Lung microvascular endothelial cell (primary cell): ENCODE measurements around the gene NPY1R. TPM values are rescaled to one million over a fixed set of nuclear protein-coding genes. Genes with fewer than 3 reads are reported as not detected.

ENCODE experiments used
- DNase-seq, 2 donors: peaks; one replicate each; pipeline versions ENCODE4 v3.0.0 to v3.0.0-alpha.2; 2010; ENCODE audit warnings: low read depth in 2 of 2
- total RNA-seq: library from RNA; depleted of rRNA; stranded (reverse); fragments of >200 nt; gene quantifications from 2 replicates; pipeline ENCODE4 v1.2.1, GENCODE V29; 2014

NPY1R gene
- total RNA-seq, 1 donor from 2014 or later = under 0.01 TPM

DNA sequence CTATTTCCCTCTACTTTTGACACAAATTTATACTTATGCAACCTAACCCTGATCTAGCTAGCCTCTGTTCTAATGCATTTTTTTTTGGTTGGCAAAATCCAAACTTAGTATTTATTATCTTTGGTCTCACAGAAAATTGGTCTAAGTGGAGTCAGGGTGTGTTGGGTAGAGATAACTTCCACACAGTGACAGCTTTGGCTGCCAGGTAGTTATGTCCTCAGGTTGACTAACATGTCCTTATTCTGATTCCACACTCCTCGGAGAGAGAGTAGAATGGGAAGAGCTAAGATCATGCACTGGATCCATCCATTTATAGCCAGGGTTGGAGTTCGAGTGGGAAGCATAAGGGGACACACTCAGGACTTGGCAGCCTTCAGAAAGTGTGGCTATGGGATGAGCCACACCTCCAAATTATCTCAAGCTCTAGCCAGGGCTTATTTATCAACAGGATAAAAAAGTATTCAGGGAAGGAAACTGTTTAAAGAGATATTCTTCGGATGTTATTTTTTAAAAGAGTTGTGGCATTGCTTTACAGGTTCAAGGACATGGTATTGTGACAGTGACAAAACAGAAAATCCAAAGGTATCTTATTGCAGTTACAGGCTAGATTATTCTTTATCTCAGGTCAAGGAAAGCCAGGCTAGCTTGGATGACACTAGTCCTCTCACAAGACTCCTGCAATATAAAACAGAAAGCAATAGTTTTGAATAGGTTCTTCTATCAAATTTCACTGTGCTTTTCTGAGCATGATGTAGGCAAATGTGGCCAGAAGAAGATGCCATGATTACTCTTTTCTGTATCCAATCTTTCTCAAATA, 51.5 kb downstream of the NPY1R start:
- no peak for DNase-seq

GRCh38 chr4:163279713-163280112, 52.7 kb downstream of the NPY1R start:
- no peak for DNase-seq

DNA sequence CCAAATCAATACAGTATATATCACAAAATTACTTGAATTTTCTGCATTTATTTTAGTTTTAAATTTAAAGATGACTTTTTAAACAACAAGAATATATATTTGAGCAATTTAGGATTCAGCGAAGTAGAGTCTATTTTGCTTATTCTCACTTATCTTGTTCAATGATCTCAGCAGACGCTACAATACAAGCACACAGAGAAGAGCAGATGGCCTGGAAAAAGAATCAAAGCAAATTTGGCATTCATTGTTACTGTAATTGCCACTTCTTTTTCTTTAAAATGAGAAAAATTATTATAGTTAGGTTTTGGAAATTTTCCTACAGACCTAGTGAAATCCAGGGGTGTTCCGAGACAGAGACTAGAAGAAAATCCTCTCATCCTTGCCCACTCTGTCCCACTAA, 57.5 kb downstream of the NPY1R start:
- no peak for DNase-seq

Other genes starting within 250 kb of the NPY1R start
- gene NAF1, start 165.7 kb downstream of the NPY1R start, total RNA-seq = 4.1 and 5.6 TPM in 2 replicates
- not detected in 2 replicates for gene NPY5R, start 11.3 kb upstream of the NPY1R start, total RNA-seq
- gene TKTL2, start 141.2 kb upstream of the NPY1R start, total RNA-seq = not detected in 2 replicates
- gene TMA16, start 162.1 kb upstream of the NPY1R start, total RNA-seq = 14.9 and 18.3 TPM in 2 replicates